HG02981 (cell line): ENCODE measurements around the gene GPD1.
A peak's percentile ranks its signal among the peaks of the same experiment; 100 is the strongest.
"Not testable (repeated sequence)": the region's sequence is repeated elsewhere in the genome, so short reads cannot be mapped to it uniquely, and the experiment has no call there.

Experiments
- ATAC-seq: cut with Tn5 transposase; IDR thresholded peaks from one replicate; pipeline ENCODE4 v1.9.1; 2021; ENCODE audit warnings: mild to moderate bottlenecking, moderate library complexity; ENCODE audit not compliant: unreplicated experiment

The GPD1 gene

DNA sequence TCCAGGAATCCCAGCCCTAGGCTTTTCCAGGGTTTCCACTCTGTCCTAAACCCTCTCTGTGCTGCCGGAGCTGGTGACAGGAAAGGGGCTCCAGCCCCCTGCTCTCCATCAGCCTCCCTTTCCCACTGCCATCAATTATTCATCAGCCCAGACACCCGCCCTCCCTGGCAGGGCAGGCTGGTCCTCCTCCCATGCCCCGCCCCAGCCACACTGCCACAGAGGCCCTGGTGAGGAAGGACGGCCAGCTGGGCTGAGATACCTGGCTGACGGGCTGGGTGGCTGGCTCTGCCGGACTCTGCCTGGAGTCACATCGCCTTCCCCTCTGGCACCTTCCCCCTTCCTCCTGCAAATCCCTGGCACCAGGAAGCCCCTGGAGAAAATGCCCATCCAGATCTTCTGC, 30.6 kb upstream of the GPD1 start:
- ATAC-seq = no peak

DNA sequence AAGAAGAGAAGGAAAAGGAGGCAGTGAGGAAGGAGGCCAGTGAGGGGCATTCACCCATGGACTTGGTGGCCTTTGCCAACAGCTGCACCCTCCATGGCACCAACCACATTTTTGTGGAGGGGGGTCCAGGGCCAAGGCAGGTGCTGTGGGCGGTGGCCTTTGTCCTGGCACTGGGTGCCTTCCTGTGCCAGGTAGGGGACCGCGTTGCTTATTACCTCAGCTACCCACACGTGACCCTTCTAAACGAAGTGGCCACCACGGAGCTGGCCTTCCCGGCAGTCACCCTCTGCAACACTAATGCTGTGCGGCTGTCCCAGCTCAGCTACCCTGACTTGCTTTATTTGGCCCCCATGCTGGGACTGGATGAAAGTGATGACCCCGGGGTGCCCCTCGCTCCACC, 30.1 kb upstream of the GPD1 start:
- ATAC-seq = no peak

DNA sequence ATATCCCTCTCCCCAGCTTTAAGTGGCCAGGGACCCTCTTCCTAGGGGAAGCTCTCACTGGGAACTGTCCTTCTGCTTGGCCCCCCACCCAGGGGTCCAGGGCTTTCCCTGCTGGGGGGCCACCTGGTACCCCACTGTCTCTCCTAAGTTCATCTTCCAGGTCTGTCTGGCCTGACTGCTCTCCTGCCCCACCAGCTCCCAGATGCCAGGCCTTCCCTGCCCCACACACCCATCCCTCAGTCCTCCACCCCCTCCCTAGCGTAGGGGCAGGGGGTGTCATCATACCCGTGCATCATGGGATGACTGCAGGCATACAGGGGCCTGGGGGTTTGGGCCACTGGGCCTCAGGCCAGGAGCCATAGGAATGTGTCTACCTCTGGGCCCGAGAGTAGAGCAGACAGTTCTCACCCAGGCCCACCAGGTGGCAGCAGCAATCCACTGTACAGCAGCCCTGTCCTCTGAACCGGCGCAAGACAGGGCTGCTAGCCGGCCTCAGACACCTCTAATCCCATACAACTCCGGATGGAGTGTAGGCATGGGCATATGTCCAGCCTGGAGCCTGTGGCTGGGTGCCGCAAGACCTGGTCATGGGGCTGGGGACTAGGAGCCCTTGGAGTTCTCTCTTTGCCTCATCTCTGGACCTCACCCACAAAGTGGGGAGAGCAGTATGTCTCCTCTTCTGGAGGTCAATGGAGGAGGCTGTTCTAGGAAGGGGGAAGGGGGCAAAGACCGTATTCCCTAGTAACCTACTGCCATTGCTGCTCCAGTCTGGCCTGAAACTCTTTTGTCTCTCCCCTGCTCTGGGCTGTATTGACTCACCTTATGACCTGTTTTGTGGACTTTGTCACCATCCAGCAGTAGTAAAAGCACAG, 28.6 kb upstream of the GPD1 start:
- peak; percentile 88 for ATAC-seq

DNA sequence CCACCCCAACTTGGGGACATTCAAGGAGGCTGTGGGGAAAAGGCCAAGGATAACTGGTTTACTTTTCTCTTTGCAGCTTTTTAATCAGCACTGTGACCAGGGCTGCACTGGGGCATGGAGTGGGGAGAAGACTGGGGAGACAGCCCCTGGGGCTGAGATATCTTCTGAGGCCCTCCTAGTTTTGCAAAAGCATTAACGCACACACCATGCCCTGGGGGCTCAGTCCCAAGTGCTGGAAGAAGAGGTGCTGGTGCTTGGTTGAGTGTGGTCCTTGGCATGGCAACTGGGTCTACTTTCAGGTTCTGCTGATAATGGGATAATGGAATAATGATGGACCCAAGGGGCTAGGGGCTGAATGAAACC, 28.0 kb upstream of the GPD1 start:
- ATAC-seq = no peak

GRCh38 chr12:50077099-50077498, 26.7 kb upstream of the GPD1 start:
- ATAC-seq = no peak

DNA sequence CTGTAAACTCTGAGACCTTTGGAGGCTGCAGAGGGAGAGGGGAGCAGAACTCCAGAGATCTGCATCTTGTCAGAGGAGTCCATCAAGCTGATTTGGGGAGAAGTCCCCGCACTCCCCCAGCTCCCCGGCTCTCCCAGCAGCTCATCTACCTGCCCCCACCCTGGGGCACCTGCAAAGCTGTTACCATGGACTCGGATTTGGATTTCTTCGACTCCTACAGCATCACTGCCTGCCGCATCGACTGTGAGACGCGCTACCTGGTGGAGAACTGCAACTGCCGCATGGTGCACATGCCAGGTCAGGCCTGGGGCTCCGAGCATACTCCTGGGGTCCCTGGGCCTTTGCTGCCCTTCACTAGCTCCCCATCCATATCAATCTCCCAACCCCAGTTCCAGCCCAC, 25.5 kb upstream of the GPD1 start:
- no peak for ATAC-seq

DNA sequence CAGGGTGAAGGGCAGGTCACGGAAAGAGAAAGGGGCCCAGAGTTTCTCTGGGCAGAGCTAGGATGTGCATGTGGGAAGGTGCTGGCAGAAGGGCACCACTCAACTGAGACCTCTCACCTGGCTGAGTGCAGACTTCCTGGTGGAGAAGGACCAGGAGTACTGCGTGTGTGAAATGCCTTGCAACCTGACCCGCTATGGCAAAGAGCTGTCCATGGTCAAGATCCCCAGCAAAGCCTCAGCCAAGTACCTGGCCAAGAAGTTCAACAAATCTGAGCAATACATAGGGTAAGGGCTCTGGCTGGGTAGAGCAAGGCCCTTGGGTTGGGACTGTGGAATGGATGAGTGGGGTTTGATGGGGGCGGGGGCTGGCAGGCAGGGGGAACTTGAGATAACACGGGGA, 24.0 kb upstream of the GPD1 start:
- no peak for ATAC-seq

DNA sequence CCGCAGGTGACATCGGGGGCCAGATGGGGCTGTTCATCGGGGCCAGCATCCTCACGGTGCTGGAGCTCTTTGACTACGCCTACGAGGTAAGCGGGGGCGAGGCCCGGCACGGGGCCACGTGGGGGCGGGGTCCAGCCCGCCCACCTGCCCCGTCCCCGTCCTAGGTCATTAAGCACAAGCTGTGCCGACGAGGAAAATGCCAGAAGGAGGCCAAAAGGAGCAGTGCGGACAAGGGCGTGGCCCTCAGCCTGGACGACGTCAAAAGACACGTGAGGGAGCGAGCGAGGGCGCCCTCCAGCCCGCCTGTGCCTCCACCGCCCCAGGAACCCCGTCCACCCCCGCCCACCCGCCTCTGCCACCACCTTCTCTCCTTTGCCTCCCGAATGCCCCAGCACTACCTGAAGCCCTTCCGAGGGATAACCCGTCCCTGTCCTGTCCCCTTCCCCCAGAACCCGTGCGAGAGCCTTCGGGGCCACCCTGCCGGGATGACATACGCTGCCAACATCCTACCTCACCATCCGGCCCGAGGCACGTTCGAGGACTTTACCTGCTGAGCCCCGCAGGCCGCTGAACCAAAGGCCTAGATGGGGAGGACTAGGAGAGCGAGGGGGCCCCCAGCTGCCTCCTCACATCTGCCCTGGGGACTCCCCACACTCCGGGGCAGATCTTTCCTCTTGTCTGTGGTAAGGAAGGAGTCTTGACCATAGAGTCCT, 22.6 kb upstream of the GPD1 start:
- no peak for ATAC-seq

DNA sequence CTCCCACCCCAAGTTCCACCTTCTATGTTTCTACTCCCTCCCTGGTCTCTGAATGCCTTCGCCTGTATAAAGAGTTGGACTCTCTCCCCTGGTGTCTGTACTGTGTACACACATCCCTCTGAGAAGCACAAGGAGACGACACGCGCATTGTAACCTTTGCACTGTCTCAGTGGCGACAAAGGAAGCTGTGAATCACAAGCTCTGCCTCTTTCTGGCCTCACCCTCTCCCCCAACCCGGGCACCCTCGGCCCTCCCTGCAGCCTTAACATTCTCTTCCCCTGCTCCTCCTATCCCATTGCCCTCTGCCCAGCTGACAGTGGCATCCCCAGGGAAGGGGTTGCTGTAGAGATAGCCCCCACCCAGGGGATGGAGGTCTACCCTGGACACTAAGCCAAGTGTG, 21.2 kb upstream of the GPD1 start:
- ATAC-seq = no peak

DNA sequence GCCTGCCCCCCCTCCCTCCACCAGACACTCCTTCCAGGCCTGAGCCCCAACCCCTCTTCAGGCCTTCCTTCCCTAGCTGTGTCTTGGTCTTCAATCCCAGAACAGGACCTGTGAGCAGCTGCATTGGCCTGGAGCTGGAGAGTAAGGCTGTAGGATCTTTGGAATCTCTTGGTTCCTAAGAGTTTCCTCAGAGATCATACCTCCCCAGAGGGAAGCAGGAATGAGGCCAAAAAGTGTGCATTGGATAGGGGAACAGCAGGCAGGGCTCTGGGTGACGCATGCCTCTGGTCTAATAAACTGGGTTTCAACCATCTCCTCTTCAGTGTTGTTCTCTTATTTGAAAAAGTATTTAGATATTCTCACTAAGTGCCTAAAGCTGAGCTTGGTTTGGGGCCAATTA, 20.5 kb upstream of the GPD1 start:
- no peak for ATAC-seq

DNA sequence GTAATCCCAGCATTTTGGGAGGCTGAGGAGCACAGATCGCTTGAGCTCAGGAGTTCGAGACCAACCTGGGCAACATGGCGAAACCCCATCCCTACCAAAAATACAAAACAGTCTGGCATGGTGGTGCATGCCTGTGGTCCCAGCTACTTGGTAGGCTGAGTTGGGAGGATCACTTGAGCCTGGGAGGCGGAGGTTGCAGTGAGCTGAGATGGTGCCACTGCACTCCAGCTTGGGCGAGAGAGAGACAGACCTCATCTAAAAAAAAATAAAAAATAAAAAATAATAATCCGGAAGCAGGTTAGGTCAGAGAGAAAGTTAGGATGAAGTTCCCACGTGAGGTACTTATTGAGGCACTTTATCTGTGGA, 19.4 kb upstream of the GPD1 start:
- not testable (repeated sequence) for ATAC-seq

GRCh38 chr12:50084775-50085614, 18.8 kb upstream of the GPD1 start, which contains the start of gene SMARCD1:
TSS of gene SMARCD1 (plus strand) at chr12:50085342. CDS start at chr12:50085370, 28 bp downstream.
- peak; percentile 82 for ATAC-seq

GRCh38 chr12:50085615-50086072, 18.2 kb upstream of the GPD1 start:
- ATAC-seq = no peak

GRCh38 chr12:50086148-50086547, 17.7 kb upstream of the GPD1 start:
- no peak for ATAC-seq

GRCh38 chr12:50087151-50087550, 16.7 kb upstream of the GPD1 start:
- no peak for ATAC-seq

- ATAC-seq = no peak
These were observed 15.8 kb upstream of the GPD1 start for GRCh38 chr12:50087995-50088394.

GRCh38 chr12:50088577-50089335, 15.1 kb upstream of the GPD1 start:
- no peak for ATAC-seq

GRCh38 chr12:50089730-50090129, 14.1 kb upstream of the GPD1 start:
- no peak for ATAC-seq

DNA sequence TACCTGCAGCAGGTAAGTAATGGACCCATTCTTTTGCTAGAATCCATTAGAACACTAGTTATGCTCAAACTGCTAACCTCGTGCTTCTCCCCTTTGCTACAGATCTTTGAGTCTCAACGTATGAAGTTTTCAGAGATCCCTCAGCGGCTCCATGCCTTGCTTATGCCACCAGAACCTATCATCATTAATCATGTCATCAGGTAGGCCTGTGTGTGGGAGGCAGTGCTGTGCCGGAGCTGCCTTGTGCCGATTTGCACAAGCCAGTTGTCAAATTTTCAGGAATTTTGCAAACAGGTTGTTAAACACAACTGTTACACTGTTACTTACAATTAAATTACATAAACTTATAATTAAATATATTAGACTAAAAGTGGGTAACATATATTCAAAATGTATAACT, 13.4 kb upstream of the GPD1 start:
- no peak for ATAC-seq

GRCh38 chr12:50097952-50098351, 5.9 kb upstream of the GPD1 start:
- ATAC-seq = no peak
